ENCODE measurements around the gene KRTAP5-4.

DNA sequence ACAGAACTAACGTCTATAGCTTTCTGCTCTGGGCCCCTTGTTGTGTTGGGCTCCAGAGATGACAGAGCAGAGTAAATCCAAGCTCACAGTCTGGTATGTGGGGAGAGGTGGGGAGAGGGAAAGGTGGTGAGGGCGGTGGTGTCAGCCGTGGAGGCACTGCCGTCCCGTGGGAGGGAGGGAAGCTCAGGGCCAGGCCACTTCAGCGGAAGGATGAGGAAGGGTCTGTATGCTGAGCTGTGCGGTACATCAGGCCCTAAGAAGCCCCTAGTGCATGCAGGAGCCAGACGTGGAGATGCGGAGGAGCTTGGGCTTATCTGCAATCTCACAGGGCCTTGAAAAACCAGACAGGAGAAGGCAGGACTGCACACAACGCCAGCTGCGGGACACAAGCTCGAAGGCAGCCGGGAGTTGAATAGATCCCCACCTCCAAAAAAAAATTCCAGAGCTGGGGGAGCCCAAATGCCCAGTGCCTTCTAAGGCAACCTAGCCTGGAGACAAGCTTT, 9.2 kb upstream of the KRTAP5-4 start:
- TF ChIP-seq, protein P1, sequence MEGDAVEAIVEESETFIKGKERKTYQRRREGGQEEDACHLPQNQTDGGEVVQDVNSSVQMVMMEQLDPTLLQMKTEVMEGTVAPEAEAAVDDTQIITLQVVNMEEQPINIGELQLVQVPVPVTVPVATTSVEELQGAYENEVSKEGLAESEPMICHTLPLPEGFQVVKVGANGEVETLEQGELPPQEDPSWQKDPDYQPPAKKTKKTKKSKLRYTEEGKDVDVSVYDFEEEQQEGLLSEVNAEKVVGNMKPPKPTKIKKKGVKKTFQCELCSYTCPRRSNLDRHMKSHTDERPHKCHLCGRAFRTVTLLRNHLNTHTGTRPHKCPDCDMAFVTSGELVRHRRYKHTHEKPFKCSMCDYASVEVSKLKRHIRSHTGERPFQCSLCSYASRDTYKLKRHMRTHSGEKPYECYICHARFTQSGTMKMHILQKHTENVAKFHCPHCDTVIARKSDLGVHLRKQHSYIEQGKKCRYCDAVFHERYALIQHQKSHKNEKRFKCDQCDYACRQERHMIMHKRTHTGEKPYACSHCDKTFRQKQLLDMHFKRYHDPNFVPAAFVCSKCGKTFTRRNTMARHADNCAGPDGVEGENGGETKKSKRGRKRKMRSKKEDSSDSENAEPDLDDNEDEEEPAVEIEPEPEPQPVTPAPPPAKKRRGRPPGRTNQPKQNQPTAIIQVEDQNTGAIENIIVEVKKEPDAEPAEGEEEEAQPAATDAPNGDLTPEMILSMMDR (IDR thresholded peaks at IDR 0.05) = no peak
- TF ChIP-seq POLR2A (IDR thresholded peaks at IDR 0.05) = no peak
